ENCODE data around the gene MYF5.

GRCh38 chr12:80708975-80709328 is 7.8 kb upstream of the MYF5 start:
- no peak for TF ChIP-seq CTCF (IDR thresholded peaks at IDR 0.05)
- TF ChIP-seq POLR2A (IDR thresholded peaks at IDR 0.05) = no peak
